ENCODE results near the gene CFAP61.

GRCh38 chr20:20340443-20340842, 288.1 kb downstream of the CFAP61 start:
- no peak for TF ChIP-seq CTCF (IDR thresholded peaks at IDR 0.05 in 4 of 5, conservative IDR thresholded peaks at IDR 0.05 in 1 of 5)
- no peak for TF ChIP-seq POLR2A (IDR thresholded peaks at IDR 0.05)
